ENCODE data around the gene IGFBP2. TPM values are rescaled to one million over a fixed set of nuclear protein-coding genes. Genes with fewer than 3 reads are reported as not detected.

Gene IGFBP2
- total and polyA plus RNA-seq, 2 of the 13 experiments (the other 11 are each of a cell fraction or from before 2014, with no cell fraction given) = 2.0 to 5.8 TPM

DNA sequence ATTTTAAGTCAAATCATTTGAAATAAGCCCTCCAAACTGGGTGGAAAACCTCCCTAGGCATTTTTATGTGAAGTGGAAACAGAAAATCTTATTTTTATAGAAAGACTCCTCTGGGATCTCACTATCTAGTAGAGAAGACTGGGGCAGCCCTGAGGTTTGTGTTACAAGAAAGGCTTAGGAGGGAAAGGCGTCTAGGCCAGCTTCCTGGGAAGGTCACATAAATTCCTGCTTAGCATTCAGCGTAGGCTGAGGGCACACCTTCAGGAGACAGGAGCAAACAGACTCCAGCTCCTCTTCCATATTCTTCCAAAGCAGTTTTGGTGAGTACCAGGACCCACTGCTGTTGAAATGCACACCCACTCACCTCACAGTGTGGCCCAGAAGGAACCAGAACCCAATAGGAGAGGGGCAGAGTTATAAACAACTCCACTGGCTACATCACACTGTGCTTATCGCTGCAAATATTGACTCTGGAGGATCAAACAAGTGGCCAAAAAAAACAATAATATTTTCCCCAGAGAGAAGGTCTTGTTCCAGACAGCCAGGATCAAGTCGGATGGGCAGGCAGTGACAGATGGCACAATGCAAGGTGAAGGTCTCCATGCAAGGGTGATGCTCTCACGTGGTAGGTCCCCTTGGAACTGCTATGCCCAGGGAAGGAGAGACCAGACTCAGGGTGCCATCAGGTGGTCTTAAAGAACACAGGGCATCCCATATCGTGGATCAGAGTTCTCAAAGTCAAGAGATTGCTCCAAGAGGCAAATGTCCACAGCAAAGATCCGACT, 17.7 kb upstream of the IGFBP2 start:
- BruUV-seq (replicated peaks) = no TSS peak
- H3K36me3 ChIP-seq (replicated peaks in 1 of 2; ENCODE audit: control insufficient read depth in 1 of 2, insufficient read depth in 2 of 2, low read length in 2 of 2) = no peaks in the 10 kb centered on the region
- WGBS (ENCODE audit: low lambda C conversion rate) = 9% methylated on average over 7 of the region's 7 CpGs
- no peak for FAIRE-seq
- no peaks in the 10 kb centered on the region for H4K20me1 ChIP-seq (ENCODE audit: insufficient read depth, low read length)
- peak; percentile 51 for DNase-seq (ENCODE audit: low spot score)
- CTCF ChIA-PET (ENCODE audit: low intra/inter-chr PET ratio, low total read pairs) = interaction anchor here (1.6 kb wide), 1 partner anchor 96 kb away, joined by 6 read pairs; no protein-coding TSS in a partner anchor
- H2AFZ ChIP-seq (ENCODE audit: low read length) = peak overlapping the region; percentile 31
- ATAC-seq = peak; percentile 77
- no peaks in the 10 kb centered on the region for H3K79me2 ChIP-seq (ENCODE audit: insufficient read depth, low read length)
- no peak overlapping the region for H3K4me3 ChIP-seq (replicated peaks in 1 of 3; ENCODE audit: insufficient read depth in 1 of 3, low read depth in 2 of 3, low read length in 3 of 3)
- POLR2A ChIA-PET = interaction anchor here (0.8 to 2.3 kb wide), 4 partner anchors 15 to 93 kb away, joined by 3 to 9 read pairs (median 6); no protein-coding TSS in a partner anchor
- peaks cover 48% of the 10 kb centered on the region for H3K4me1 ChIP-seq (ENCODE audit: insufficient read depth, low read length)
- H3K4me2 ChIP-seq (ENCODE audit: low read depth, low read length) = peak overlapping the region; percentile 55
- no peak overlapping the region for H3K27ac ChIP-seq (ENCODE audit: extremely low read length, insufficient read depth, low read length)
- intact Hi-C loops (cut with micrococcal nuclease; ENCODE audit: unreplicated experiment) = loop anchor here (5.0 kb wide), 1 partner anchor 33 kb away; no protein-coding TSS in a partner anchor
- in situ Hi-C loops (cut with HindIII; ENCODE audit: extremely low pct_ligation_motif_present, low pct_unique_long_range_greater_than_20kb) = no loop called here
- H3K9ac ChIP-seq (ENCODE audit: insufficient read depth, low read depth, low read length) = no peak overlapping the region
- peaks cover 2 to 38% of the 10 kb centered on the region in 2 experiments; a peak in 4 of 5 replicates for H3K27me3 ChIP-seq (ENCODE audit: control insufficient read depth in 1 of 2, insufficient read depth in 2 of 2, low read length in 2 of 2)
- H3K9me3 ChIP-seq (ENCODE audit: low read length) = no peaks in the 10 kb centered on the region
- TF ChIP-seq, protein P1, sequence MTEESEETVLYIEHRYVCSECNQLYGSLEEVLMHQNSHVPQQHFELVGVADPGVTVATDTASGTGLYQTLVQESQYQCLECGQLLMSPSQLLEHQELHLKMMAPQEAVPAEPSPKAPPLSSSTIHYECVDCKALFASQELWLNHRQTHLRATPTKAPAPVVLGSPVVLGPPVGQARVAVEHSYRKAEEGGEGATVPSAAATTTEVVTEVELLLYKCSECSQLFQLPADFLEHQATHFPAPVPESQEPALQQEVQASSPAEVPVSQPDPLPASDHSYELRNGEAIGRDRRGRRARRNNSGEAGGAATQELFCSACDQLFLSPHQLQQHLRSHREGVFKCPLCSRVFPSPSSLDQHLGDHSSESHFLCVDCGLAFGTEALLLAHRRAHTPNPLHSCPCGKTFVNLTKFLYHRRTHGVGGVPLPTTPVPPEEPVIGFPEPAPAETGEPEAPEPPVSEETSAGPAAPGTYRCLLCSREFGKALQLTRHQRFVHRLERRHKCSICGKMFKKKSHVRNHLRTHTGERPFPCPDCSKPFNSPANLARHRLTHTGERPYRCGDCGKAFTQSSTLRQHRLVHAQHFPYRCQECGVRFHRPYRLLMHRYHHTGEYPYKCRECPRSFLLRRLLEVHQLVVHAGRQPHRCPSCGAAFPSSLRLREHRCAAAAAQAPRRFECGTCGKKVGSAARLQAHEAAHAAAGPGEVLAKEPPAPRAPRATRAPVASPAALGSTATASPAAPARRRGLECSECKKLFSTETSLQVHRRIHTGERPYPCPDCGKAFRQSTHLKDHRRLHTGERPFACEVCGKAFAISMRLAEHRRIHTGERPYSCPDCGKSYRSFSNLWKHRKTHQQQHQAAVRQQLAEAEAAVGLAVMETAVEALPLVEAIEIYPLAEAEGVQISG (CRISPR knock-in tag; IDR thresholded peaks at IDR 0.05) = no peak
- TF ChIP-seq TCF12 (IDR thresholded peaks at IDR 0.05) (no peak), TCF12 (CRISPR knock-in tag; IDR thresholded peaks at IDR 0.05) (no peak), ZBTB39 (CRISPR knock-in tag; IDR thresholded peaks at IDR 0.05) (no peak), KAT7 (CRISPR knock-in tag; IDR thresholded peaks at IDR 0.05; ENCODE audit: borderline replicate concordance) (no peak), CBX1 (IDR thresholded peaks at IDR 0.05; ENCODE audit: low read depth) (no peak), ZNF891 (CRISPR knock-in tag; IDR thresholded peaks at IDR 0.05) (no peak), ISL2 (CRISPR knock-in tag; IDR thresholded peaks at IDR 0.05) (no peak), THRA (CRISPR knock-in tag; IDR thresholded peaks at IDR 0.05; ENCODE audit: borderline replicate concordance) (no peak; the same call in 1 of the 2 replicates), ZNF572 (CRISPR knock-in tag; IDR thresholded peaks at IDR 0.05) (peak; percentile 80; the same call in 1 of the 2 replicates), ZNF432 (CRISPR knock-in tag; IDR thresholded peaks at IDR 0.05; ENCODE audit: borderline replicate concordance) (no peak), HCFC1 (IDR thresholded peaks at IDR 0.05; ENCODE audit: low read depth, low read length) (no peak), ZNF3 (CRISPR knock-in tag; IDR thresholded peaks at IDR 0.05) (0 out of 2 replicates have a peak, but pooled peaks have one; percentile 3), ZNF780A (CRISPR knock-in tag; IDR thresholded peaks at IDR 0.05) (no peak), KAT2B (IDR thresholded peaks at IDR 0.05; ENCODE audit: borderline replicate concordance, low read depth, low read length) (no peak), ZNF564 (CRISPR knock-in tag; IDR thresholded peaks at IDR 0.05) (no peak)
